ENCODE results near the gene TOR1AIP2.
"Not testable (repeated sequence)": the region's sequence is repeated elsewhere in the genome, so short reads cannot be mapped to it uniquely, and the experiment has no call there.

Gene TOR1AIP2

GRCh38 chr1:179809506-179810366 is 67.9 kb downstream of the TOR1AIP2 start:
- H3K4me3 ChIP-seq (ENCODE audit: low read depth in 1 of 5, low read length in 5 of 5) = no peak overlapping the region
- no peak overlapping the region for H3K27ac ChIP-seq (ENCODE audit: low read depth, low read length)
- peaks cover 0 to 13% (median 9%) of the 10 kb centered on the region in 5 donors for H3K4me1 ChIP-seq (ENCODE audit: control insufficient read depth in 5 of 5, insufficient read depth in 5 of 5, low read length in 5 of 5)
- H3K27me3 ChIP-seq (ENCODE audit: control insufficient read depth in 5 of 5, insufficient read depth in 4 of 5, low read length in 5 of 5) = peaks cover 0 to 7% (median 0%) of the 10 kb centered on the region in 5 donors
- H3K9ac ChIP-seq (ENCODE audit: low read length in 5 of 5) = no peak overlapping the region
- no peaks in the 10 kb centered on the region for H3K9me3 ChIP-seq (ENCODE audit: control insufficient read depth in 5 of 5, low read length in 5 of 5)
- no peaks in the 10 kb centered on the region for H3K36me3 ChIP-seq (ENCODE audit: control insufficient read depth in 5 of 5, insufficient read depth in 5 of 5, low read length in 5 of 5)

DNA sequence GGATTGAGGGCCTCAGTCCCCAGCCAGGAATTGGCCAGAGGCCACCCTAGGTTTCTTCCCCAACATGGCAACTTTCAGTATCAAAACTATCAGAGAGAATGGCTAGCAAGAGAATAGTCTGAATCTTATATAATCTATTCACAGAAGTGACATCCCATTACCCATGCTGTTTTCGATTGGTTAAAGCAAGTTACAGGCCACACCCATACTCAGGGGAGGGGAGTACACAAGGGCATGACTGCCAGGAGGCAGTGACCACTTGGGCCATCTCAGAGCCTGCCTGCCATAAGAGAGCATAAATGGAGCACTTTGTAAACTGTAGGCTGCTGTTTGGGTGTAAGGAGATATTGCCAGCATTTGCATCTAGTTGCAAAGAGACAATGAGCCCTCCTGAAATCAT is 69.1 kb downstream of the TOR1AIP2 start:
- H3K27ac ChIP-seq (ENCODE audit: low read depth, low read length) = no peak overlapping the region
- peaks cover 0 to 6% (median 2%) of the 10 kb centered on the region in 5 donors for H3K4me1 ChIP-seq (ENCODE audit: control insufficient read depth in 5 of 5, insufficient read depth in 5 of 5, low read length in 5 of 5)
- H3K9ac ChIP-seq (ENCODE audit: low read length in 5 of 5) = no peak overlapping the region
- no peaks in the 10 kb centered on the region for H3K9me3 ChIP-seq (ENCODE audit: control insufficient read depth in 5 of 5, low read length in 5 of 5)
- H3K36me3 ChIP-seq (ENCODE audit: control insufficient read depth in 5 of 5, insufficient read depth in 5 of 5, low read length in 5 of 5) = no peaks in the 10 kb centered on the region
- peaks cover 0 to 7% (median 0%) of the 10 kb centered on the region in 5 donors for H3K27me3 ChIP-seq (ENCODE audit: control insufficient read depth in 5 of 5, insufficient read depth in 4 of 5, low read length in 5 of 5)
- no peak overlapping the region for H3K4me3 ChIP-seq (ENCODE audit: low read depth in 1 of 5, low read length in 5 of 5)

DNA sequence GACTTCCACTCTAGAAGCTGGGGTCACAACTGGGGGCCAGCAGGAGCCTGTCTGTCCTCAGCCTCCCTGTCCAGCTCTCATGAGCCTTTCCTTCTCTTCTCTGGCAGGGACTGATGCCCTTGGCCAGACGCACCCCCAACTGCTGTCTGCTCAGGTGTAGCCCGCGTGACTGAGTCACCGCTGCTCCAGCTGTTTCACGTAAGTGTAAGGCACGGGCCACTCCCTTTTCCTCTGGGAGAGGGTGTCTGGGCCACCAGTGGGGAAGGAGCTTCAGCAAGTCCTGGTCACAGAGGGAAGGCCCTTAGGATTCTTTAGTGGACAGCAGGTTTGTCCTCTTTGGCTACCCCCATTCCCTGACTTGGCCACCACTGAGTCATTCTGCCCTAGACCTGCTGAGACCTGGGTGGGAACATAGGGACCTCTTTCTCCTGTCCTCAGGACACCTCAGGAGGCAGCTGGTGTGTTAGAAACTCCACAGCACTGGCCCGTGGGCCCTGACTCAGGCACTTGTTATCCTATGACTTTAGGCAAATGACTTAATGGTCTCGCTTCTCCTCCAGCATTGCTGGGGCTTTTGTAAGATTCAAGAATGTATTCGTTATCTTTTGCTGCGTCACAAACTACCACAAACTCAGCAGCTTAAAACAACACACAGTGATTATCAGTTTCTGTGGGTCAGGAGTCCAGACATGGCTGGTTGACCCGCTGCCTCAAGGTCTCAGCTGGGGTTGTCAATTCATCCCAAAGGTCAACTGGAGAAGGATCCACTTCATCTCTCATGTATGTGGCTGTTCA is 69.7 kb downstream of the TOR1AIP2 start:
- no peak overlapping the region for H3K9ac ChIP-seq (ENCODE audit: low read length in 5 of 5)
- peaks cover 0 to 7% (median 0%) of the 10 kb centered on the region in 5 donors for H3K27me3 ChIP-seq (ENCODE audit: control insufficient read depth in 5 of 5, insufficient read depth in 4 of 5, low read length in 5 of 5)
- H3K4me3 ChIP-seq (ENCODE audit: low read depth in 1 of 5, low read length in 5 of 5) = no peak overlapping the region
- no peaks in the 10 kb centered on the region for H3K36me3 ChIP-seq (ENCODE audit: control insufficient read depth in 5 of 5, insufficient read depth in 5 of 5, low read length in 5 of 5)
- peaks cover 0 to 6% (median 2%) of the 10 kb centered on the region in 5 donors for H3K4me1 ChIP-seq (ENCODE audit: control insufficient read depth in 5 of 5, insufficient read depth in 5 of 5, low read length in 5 of 5)
- H3K27ac ChIP-seq (ENCODE audit: low read depth, low read length) = no peak overlapping the region
- no peaks in the 10 kb centered on the region for H3K9me3 ChIP-seq (ENCODE audit: control insufficient read depth in 5 of 5, low read length in 5 of 5)

- no peak overlapping the region for H3K27ac ChIP-seq (ENCODE audit: low read depth, low read length)
- no peak overlapping the region for H3K4me3 ChIP-seq (ENCODE audit: low read depth in 1 of 5, low read length in 5 of 5)
- H3K36me3 ChIP-seq (ENCODE audit: control insufficient read depth in 5 of 5, insufficient read depth in 5 of 5, low read length in 5 of 5) = no peaks in the 10 kb centered on the region
Observed at GRCh38 chr1:179807291-179807690, 70.3 kb downstream of the TOR1AIP2 start.

DNA sequence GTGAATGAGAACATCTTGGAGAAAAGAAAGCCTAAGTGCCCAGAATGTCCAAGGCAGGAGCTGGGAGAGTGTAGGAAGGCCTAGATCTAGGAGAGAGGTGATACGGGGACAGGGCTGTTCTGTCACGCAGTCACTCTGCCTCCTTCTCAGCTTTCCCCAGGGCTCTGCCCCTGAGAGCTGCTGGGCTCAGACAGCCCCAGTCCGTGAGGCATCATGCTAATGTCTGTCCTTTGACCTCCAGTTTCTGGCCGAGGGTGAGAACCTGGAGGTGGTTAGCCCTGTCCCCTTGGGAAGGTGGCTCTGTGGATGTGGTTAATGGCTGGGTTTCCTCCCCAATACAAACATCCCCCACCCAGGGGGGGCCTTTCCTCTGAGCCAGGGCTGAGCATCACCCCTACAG is 71.3 kb downstream of the TOR1AIP2 start:
- Histone ChIP-seq H3K27ac (ENCODE audit: low read depth, low read length) (no peak overlapping the region), H3K9me3 (ENCODE audit: control insufficient read depth in 5 of 5, low read length in 5 of 5) (no peaks in the 10 kb centered on the region), H3K9ac (ENCODE audit: low read length in 5 of 5) (no peak overlapping the region), H3K36me3 (ENCODE audit: control insufficient read depth in 5 of 5, insufficient read depth in 5 of 5, low read length in 5 of 5) (no peaks in the 10 kb centered on the region), H3K4me1 (ENCODE audit: control insufficient read depth in 5 of 5, insufficient read depth in 5 of 5, low read length in 5 of 5) (peaks cover 0 to 6% (median 2%) of the 10 kb centered on the region in 5 donors), H3K27me3 (ENCODE audit: control insufficient read depth in 5 of 5, insufficient read depth in 4 of 5, low read length in 5 of 5) (peaks cover 0 to 7% (median 0%) of the 10 kb centered on the region in 5 donors), H3K4me3 (ENCODE audit: low read depth in 1 of 5, low read length in 5 of 5) (no peak overlapping the region)

More at GRCh38 chr1:179807291-179807690, 70.3 kb downstream of the TOR1AIP2 start:
- Histone ChIP-seq H3K9me3 (ENCODE audit: control insufficient read depth in 5 of 5, low read length in 5 of 5) (no peaks in the 10 kb centered on the region), H3K27me3 (ENCODE audit: control insufficient read depth in 5 of 5, insufficient read depth in 4 of 5, low read length in 5 of 5) (peaks cover 0 to 7% (median 0%) of the 10 kb centered on the region in 5 donors), H3K4me1 (ENCODE audit: control insufficient read depth in 5 of 5, insufficient read depth in 5 of 5, low read length in 5 of 5) (peaks cover 0 to 6% (median 2%) of the 10 kb centered on the region in 5 donors), H3K9ac (ENCODE audit: low read length in 5 of 5) (no peak overlapping the region)

DNA sequence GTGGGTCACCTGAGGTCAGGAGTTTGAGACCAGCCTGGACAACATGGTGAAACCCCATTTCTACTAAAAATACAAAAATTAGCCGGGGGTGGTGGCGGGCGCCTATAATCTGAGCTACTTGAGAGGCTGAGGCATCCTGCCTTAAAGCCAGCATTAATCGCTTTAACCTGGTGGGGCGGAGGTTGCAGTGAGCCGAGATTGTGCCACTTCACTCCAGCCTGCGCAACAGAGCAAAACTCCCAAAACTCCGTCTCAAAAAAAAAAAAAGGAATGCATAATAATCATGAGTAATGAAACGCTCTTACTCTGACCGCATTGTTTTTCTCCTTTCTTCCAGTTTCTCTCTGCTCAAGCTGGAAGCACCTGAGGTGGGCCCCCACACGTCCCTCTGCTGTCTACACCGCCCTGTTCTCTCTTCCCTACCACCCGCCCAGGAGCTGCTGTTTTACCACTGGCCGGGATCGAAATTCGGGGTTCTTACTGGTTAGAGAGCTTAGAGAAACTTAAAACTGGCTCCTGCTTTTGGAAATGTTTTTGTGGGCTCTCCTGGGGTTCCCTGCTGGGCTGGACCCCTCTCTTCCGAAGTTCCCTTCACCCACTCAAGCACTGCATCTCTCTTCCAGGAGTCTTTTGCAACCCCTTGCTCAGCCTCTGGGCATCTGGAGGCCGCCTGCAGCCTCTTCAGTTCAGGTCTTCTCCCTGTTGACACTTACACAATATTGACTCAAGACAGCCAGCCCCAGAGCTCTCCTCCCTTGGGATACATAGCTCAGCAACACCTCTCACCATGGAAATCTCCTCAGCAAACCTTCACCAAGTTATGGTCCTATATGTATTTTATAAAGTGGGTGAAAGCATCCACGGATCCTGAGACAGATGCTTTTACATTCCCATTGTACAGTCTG is 72.1 kb downstream of the TOR1AIP2 start:
- peaks cover 0 to 5% (median 0%) of the 10 kb centered on the region in 5 donors for H3K27me3 ChIP-seq (ENCODE audit: control insufficient read depth in 5 of 5, insufficient read depth in 4 of 5, low read length in 5 of 5)
- no peak overlapping the region for H3K27ac ChIP-seq (ENCODE audit: low read depth, low read length)
- no peaks in the 10 kb centered on the region for H3K9me3 ChIP-seq (ENCODE audit: control insufficient read depth in 5 of 5, low read length in 5 of 5)
- peaks cover 0 to 6% (median 2%) of the 10 kb centered on the region in 5 donors for H3K4me1 ChIP-seq (ENCODE audit: control insufficient read depth in 5 of 5, insufficient read depth in 5 of 5, low read length in 5 of 5)
- no peaks in the 10 kb centered on the region for H3K36me3 ChIP-seq (ENCODE audit: control insufficient read depth in 5 of 5, insufficient read depth in 5 of 5, low read length in 5 of 5)
- H3K4me3 ChIP-seq (ENCODE audit: low read depth in 1 of 5, low read length in 5 of 5) = no peak overlapping the region
- H3K9ac ChIP-seq (ENCODE audit: low read length in 5 of 5) = no peak overlapping the region

DNA sequence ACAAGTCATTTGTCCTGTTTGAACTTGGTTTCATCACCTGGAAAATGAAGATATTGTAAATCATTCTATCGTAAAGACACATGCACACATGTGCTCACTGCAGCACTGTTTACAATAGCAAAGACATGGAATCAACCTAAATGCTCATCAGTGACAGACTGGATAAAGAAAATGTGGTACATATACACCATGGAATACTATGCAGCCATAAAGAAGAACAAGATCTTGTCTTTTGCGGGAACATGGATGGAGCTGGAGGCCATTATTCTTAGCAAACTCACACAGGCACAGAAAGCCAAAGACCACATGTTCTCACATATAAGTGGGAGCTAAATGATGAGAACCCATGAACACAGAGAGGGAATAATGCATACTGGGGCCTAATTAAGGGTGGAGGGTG is 73.2 kb downstream of the TOR1AIP2 start:
- H3K9me3 ChIP-seq (ENCODE audit: control insufficient read depth in 5 of 5, low read length in 5 of 5); H3K36me3 ChIP-seq (ENCODE audit: control insufficient read depth in 5 of 5, insufficient read depth in 5 of 5, low read length in 5 of 5); H3K4me1 ChIP-seq (ENCODE audit: control insufficient read depth in 5 of 5, insufficient read depth in 5 of 5, low read length in 5 of 5); H3K27me3 ChIP-seq (ENCODE audit: control insufficient read depth in 5 of 5, insufficient read depth in 4 of 5, low read length in 5 of 5); H3K9ac ChIP-seq (ENCODE audit: low read length in 5 of 5); H3K4me3 ChIP-seq (ENCODE audit: low read depth in 1 of 5, low read length in 5 of 5); H3K27ac ChIP-seq (ENCODE audit: low read depth, low read length): not testable (repeated sequence)

DNA sequence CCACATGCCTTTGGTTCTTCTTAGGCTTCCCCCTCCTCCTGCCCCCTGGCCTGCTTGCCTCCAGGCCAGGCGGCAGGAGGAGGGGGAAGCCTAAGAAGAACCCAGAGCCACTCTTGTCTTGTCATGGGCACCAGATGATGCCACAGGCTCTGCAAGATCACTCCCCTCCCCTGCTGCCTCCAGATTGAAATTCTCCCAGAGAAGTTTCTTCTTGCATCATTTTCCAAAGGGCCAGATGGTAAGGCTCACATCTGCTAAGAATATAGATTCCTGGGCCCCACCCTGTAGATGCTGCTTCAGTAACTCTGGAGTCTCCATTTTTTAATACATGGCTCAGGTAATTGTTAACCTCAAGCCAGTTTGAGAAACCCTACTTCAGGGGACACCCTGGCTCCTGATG is 73.7 kb downstream of the TOR1AIP2 start:
- Histone ChIP-seq H3K36me3 (ENCODE audit: control insufficient read depth in 5 of 5, insufficient read depth in 5 of 5, low read length in 5 of 5) (no peaks in the 10 kb centered on the region), H3K27ac (ENCODE audit: low read depth, low read length) (no peak overlapping the region), H3K9me3 (ENCODE audit: control insufficient read depth in 5 of 5, low read length in 5 of 5) (no peaks in the 10 kb centered on the region), H3K4me3 (ENCODE audit: low read depth in 1 of 5, low read length in 5 of 5) (no peak overlapping the region), H3K9ac (ENCODE audit: low read length in 5 of 5) (no peak overlapping the region), H3K27me3 (ENCODE audit: control insufficient read depth in 5 of 5, insufficient read depth in 4 of 5, low read length in 5 of 5) (no peaks in the 10 kb centered on the region), H3K4me1 (ENCODE audit: control insufficient read depth in 5 of 5, insufficient read depth in 5 of 5, low read length in 5 of 5) (no peaks in the 10 kb centered on the region)

DNA sequence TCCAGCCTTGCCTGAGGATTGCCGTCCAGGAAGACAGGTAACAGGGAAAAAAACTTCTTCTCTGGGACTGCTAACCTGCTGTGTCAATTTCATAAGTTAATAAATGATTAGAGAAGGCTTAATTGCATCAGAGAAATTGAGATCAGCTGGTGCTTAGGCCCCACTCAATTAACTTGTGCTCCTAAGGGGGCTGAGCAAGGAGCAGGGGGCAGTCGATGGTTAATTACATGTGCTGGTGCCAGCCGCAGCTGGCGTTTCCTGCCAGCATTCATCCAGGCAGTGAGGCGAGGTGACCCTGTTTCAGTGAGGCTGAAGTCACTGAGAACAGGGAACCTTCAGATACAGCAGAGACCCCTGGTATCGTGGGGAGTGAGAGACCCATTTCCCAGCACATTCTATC is 74.5 kb downstream of the TOR1AIP2 start:
- no peak overlapping the region for H3K27ac ChIP-seq (ENCODE audit: low read depth, low read length)
- no peaks in the 10 kb centered on the region for H3K36me3 ChIP-seq (ENCODE audit: control insufficient read depth in 5 of 5, insufficient read depth in 5 of 5, low read length in 5 of 5)
- no peak overlapping the region for H3K9ac ChIP-seq (ENCODE audit: low read length in 5 of 5)
- H3K27me3 ChIP-seq (ENCODE audit: control insufficient read depth in 5 of 5, insufficient read depth in 4 of 5, low read length in 5 of 5) = no peaks in the 10 kb centered on the region
- H3K4me1 ChIP-seq (ENCODE audit: control insufficient read depth in 5 of 5, insufficient read depth in 5 of 5, low read length in 5 of 5) = no peaks in the 10 kb centered on the region
- no peak overlapping the region for H3K4me3 ChIP-seq (ENCODE audit: low read depth in 1 of 5, low read length in 5 of 5)
- no peaks in the 10 kb centered on the region for H3K9me3 ChIP-seq (ENCODE audit: control insufficient read depth in 5 of 5, low read length in 5 of 5)
